HCEC 1CT (cell line): ENCODE data around the gene HOXC11.

Source experiments
- DNase-seq: peaks from one replicate; pipeline ENCODE4 v3.0.0-alpha.2; 2017

The HOXC11 gene

DNA sequence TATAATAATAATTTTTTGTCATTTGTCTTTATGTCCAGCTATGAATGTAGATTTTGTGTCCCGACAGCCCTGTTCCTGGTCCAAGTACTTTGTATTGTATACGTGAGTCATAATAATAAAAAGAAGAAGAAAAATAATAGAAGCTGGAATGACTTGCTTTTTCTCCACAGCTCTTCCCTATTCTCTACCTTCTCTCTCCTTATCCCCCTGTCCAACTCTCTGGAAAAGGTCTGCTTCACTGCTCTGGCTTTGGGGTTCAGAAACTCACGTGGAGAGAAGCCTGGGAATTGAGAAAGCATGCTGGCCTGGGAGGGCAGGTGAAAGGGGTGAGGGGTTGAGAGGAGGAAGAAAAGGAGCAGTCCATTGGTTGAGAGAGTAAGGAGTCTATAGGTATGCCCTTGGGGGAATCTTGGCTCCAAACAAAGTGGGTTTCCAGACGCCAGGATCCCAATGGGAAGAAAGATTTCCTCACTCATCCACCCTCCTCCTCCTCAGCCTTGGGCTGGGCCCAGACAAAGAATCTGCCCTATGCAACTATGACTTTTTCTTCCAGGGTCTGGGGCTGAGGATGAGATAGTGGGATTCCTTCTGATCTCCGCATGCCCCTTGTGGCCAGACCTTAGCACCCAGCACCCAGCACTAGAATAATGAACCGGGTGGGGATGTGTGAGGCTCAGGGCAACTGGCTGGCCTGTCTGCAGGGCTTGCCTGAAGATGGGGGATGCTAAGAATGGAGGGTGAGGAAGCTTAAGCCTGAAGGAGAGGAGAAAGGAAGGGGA is 39.9 kb downstream of the HOXC11 start:
- DNase-seq, result no peak

DNA sequence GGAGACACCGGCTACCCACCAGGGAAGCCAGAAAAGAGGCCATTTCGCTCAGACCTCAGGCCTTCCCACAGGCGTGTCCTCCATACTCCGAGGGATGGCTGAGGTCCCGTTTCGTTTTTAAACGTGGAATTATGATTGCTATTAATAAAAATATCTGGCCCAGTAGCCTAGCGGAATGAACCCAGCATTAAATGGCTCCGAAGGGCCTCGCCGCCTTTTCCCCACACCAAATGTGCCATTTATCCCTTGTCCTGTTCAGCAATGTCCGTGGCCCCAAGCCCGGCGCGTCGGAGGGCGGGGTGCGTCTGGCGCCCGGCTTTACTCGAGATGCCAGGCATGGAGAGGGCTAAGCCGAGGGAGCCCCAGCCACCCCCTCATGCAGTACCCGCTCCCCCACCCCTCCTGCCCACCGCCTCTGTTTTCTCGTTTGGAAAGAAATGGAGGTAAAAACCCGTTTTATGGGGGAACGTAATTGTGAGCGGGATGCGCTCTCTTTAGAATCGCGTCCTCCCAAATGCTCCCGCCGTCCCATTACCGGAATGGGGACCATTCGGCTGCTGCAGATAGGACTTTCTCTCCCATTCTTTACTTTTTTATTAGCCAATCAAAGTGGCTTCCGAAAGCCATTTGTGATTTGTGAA is 41.6 kb downstream of the HOXC11 start:
- DNase-seq, result no peak

DNA sequence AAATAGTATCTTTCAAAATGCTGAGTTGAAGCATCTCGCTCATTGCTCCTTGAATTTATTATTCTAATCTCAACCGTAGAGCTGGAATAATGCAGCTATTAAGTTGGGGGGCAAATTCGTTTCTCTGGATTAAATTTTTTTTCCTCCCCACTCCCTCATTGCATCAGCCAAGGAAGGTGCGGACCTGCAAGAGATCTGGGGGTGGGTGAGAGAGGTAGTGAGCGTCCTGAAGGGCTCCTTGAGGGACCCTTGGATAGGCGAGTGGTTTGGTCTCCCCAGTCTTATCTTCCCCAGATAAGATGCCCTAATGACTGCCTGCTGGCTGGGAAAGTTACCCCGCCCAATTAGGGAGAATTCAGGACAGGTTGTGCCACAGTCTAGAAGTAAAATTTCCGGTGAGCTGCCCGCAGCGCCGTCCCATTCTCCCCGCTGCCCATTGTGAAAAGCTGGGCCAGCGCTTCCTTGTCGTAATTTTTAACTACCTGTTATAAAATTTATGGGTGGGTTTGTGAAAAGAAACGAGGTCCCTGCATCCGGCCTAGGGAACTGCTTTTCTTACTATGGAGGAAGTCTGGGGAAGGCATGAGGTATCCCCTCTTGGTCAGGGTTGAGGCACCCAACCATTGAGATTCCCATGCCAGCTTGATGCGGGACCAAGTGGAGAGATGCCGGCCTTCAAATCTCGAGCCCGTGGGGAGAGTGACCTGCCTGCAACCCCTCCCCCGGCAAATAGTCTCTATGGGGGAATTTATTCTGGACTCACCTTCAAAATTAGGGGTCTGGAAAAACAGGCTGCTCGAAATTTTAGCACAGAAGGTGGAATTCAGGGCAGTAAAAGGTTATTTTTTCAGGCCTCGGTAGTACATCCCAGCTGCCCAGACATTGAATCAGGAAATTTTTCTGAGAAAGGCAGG is 42.3 kb downstream of the HOXC11 start:
- no peak for DNase-seq

DNA sequence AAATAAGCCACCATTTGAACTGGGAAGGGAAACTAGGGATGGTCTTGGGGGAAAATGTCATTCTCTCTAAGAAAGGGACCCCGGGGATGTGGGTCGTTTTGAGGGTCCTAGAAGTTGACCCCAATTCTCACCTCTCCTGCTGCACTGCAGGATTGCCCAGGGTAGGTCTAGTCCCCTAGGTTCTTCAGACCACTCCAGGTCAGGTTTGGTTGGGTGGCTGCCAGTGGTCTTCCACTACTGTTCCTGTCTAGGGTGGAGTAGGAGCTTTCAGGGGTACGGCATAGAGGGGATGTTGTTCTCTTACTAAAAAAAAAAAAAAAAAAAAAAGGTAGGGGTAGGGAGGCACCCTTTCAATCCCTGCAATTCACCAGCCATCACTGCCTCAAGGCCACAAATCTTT is 43.1 kb downstream of the HOXC11 start:
- DNase-seq, result no peak

DNA sequence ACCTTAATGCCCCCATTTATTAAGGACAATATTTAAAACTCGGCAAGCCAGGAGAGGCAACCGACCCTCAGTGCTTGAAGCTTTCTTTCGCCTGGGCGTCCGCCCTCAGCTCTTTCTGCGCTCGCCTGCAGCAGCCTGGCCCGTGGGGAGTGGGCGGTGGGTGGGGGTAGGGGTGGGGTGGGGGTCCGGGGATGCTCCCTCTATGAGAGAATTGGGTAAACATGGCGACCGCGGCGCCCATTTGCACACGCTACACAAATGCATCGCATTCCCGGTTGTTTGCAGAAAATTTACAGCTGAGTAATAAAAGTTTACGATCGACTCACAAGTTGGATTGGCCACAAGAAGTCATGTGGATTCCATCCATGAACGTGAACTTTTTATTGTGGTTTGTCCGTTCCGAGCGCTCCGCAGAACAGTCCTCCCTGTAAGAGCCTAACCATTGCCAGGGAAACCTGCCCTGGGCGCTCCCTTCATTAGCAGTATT is 43.6 kb downstream of the HOXC11 start:
- DNase-seq, result peak; percentile 67

DNA sequence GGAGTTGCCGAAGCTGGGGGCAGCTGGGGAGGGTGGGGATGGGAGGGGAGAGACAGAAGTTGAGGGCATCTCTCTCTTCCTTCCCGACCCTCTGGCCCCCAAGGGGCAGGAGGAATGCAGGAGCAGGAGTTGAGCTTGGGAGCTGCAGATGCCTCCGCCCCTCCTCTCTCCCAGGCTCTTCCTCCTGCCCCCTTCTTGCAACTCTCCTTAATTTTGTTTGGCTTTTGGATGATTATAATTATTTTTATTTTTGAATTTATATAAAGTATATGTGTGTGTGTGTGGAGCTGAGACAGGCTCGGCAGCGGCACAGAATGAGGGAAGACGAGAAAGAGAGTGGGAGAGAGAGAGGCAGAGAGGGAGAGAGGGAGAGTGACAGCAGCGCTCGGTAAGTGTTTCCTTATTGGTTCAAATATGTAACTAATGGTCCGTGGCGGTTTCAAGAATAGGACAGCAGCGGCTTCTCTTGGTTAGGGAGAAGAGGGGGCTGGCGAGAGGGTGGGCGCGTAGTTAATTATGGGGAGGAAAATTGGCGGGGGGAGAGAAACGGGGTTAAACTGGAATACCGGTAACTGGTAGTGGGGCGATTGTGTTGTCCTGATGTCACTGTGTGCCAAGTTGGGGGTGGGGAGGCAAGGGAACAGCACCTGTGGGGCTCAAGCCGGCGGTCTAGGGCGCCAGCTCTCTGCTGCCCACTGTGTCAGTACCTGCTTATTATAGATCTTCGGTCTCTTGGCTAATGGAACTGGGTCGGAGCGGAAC is 44.3 kb downstream of the HOXC11 start:
- DNase-seq, result no peak

DNA sequence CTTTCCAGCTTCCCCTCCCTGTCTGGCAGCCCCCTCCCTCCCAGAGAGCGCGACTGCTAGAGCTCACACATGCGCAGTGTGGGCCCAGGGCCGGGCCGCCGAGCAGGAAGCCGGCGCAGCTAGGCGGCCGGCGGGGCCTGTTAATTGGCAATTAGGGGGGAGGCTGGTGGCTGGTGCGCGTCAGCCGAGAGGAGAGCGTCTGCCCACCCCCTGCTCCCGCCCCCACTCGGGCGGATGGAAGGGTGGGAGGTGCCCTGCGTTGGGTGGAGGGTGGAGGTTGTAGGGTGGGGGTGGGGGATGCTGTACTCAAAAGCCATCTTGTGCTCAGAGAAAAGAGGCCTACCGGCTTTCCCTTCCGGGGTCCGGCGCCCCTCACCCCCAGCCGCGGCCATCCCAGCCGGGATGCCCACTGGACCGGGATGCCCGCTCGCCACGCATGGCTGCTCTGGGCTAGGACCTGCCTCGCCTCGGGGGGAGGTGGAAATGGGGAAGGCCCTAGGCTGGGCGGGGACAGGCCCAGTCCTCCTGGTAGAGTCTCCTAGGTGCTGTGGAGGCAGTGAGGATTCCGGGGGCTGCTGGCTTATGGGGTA is 45.0 kb downstream of the HOXC11 start:
- peak; percentile 33 for DNase-seq

DNA sequence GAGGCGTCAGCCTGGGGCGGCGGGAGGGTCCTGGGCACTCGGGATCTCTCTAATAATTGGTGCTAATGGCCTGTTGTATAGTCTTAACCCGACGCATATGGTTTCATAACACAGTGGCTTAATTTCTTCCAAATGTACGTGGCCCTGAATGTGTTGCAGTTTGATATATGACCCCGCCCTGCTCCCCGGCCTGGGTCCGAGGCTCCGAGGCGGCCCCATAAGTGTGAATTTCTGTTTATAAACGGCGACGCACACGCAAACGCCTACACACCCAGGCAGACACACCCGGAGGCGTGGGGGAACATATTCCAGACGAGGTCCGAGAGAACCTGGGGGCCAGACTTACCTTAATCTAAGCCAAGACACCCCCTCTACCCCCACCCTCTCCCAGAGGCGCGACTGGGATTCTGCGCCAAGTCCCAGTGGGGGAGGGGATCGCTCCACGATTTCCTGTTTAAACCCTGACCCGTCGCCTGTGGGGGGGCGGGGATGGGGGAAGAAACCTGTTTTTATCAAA is 45.6 kb downstream of the HOXC11 start:
- no peak for DNase-seq

DNA sequence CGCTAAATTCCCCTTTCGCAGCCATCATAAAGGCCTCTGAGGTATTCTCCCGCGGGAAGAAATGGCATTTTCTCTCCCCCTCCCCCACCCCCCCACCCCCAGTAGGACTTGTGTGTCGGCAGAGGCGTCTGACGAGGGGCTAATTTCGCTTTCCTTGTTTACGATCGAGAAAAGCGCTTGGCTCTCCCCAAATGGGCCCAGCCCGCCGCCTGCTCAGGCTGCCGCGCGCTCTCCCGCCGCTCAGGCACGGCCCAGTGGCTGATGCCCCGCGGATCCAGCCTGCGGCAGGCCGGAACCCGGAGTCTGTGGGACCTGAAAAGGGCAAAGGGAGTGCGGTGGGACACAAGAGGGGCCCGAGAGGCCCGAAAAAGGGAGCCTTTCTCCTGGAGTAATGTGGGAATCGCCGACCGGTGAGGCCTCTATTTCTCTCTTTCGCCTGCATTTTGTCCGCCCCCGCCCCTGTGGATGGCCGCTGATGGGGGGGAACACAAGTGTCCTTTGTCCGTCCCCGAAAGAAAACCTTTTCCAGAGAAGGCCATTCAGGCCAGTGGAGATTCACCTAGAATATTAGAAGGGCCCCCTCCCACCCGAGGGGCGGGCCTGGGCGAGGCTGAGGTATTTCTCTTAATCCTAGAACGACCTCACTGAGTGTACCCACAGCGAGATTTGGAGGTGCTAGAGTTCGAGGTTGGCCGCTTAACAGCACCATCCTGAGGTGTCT is 46.3 kb downstream of the HOXC11 start:
- DNase-seq, result no peak

DNA sequence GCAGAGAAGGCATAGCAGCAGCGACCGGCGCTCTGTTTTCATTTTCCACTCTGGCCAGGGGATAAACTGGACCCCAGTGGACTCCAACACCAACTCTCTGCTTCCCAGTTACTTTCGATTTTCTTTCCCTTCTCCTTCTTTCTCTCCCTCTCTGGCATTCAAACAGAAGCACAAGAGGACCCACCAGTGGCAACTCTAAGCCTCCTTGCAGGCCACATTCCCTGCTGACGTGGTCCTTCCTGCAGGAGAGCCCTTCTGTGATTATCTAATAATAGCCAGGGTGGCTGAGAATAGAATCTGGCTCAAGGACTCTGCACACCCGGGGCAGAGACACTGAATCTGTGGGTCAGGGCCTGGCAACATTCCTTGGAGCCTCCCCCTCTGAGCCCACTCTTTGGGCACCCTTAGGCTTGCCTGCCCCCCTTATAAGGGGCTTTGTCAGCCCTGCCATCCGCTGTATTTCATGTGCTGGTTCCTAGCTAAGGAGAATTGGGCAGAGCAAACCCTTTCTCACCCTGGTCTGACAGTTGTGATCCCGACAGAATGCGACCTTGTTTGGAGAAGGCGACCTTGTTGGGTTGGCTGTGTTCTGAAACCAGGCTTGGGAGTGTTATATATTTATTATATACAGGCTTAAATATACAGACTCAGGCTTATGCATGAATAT is 47.1 kb downstream of the HOXC11 start:
- no peak for DNase-seq

DNA sequence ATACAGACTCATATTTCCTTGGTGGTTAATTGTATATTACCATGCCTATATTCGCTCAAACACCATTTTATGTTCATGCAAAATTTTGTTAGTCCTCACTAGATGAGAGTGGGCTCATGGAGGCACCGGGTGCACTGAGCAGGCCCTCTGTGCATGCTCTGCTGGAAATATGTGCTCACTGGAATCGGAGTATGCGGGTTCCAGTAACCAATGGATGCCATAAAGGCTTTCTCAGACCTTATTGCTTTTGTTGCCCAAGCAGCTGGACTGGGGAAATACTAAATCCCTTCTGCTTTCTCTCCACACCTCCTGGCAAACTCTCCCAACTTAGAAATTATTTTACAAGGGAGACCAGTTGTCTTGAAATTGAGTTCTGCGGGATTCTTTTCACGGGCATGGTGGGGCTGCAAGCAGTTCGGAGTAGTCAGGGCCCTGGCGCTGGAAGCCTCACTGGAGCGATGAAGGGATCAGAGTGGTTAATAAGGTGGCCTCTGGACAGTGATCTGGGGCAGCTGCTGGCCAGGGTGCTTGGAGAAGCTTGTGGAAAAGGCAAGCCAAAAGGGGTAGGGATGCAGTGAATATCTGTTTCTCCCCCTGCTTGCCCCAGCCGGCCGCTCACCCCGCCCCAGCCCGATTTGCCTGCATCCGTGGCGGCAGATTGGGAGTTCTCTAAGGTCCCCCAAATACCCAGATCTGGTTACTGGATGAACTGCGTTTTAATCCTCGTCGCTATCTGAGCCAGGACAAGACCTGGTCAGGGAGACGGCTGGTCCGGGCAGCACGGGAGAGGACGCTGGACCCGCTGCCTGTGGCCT is 47.9 kb downstream of the HOXC11 start:
- DNase-seq, result no peak

DNA sequence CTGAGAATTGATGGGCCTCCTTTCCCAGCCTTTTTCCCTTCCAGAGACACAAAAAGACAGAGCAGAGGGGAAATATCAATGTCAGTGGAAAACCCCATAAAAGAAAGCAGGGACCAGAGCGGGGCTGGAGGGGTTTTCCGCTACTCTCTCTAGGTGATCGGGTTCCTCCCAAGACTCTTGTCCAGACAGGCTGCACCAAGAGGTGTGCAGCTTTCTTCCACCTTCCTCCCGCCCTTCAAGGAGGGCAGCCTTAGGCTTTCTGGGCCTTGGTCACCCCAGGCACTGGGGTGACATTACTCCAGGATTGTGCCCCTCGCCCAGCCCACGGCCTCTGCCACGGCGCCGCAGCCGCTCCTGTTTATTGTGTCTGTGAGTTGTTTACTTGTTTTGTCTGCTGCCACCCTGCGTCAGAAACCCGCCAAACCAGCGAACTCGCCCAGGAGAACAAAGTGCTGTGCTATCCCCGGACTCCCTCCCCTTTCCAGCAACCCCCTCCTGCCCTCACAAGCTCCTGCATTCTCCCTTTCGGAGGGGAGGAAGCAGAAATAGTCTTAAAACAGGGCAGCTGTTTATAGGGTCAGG is 48.6 kb downstream of the HOXC11 start:
- DNase-seq, result no peak

DNA sequence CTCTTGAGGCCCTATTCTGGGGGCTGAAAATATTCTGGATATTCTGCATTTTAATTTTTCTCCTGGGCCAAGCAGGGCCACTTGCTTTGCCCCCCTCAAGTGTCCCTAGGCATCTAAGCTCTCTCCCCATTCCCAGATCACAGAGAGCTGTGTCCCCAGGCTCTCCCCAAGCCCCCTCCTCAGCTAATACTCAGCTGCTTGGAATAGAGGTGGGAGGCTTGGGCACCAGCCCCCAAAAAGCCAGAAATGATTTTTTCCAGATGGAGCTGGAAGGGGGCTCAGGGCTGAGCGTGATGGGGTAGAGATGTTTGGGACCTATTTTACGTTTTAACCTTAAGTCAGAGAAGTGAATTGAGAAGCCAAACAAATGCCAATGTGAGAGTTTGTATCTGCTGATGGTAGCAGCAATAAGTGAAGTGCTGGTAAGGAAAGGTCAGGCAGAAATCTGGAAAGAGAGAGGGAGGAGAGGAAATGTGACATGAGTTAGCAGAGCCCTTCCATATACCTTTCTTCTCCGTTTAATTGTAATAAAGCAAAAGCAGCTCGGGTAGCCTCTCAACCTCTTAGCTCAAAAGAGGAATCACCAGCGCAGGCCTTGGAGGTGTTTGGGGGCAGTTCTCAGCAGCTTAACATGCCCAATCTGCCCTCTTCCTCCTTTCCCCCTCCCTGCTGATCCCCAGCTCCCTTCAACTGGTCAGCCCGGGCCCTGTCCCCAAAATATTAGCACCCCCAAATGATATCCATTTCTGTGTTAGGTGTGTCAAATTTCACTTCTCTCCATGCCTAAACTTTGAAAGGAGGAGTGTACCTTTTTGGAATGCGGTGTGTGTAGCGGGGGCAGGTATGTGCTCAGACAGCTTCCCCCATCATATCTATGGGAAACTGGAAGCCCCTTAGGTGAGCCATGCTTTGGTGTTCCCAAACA is 50.3 kb downstream of the HOXC11 start:
- no peak for DNase-seq

DNA sequence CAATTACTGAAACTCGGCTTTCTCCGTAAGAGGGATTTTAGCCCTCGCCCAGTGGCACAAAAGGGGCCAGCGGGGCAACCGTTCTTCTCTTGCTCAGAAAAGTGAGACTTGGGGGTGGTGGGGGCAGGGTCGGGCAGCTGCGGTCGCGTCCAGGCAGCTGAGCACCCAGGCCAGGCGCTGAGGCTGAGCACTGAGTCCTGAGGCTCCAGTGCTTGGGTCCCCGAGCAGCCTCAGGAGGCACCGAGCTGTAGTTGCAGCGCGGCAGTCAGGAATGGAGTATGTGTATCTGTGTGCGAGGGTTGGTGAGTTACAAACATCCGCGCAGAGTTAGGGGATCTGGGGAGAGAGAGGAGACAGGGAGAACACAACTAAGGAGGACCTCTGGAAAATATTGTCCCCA is 51.2 kb downstream of the HOXC11 start:
- no peak for DNase-seq

DNA sequence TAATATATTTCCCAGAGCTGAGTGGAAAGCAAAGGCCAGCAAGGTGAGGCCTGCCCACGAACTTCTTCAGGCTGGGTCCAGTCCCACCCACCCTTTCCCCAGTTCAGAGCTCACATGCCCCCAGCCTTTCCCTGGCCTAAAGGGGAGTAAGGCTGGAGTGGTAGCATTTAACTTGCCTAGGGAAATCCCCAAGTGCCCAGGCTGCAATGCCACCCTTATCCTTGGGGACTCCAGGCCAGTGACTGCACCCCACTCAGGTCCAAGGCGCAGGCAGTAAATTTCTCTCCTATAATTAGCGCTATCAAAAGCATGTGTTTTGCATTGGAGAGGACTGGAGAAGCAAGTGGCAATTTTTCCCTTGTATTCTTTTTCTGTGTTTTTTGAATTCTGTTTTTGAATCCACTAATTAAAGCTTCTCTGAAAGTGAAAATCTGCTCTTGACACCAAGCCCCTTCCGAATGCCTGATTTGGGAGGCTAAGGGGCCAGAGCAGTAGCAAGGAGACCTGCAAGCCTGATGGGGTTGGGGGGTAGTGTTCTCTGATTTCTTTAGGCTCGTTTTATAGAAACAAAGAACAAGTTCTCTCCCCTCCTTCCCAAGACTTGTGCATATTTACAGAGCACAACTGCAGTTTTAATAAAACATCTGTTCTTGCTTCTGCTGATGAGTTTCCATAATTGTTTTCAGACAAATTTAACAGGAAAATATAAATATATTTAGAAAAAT is 51.8 kb downstream of the HOXC11 start:
- no peak for DNase-seq

DNA sequence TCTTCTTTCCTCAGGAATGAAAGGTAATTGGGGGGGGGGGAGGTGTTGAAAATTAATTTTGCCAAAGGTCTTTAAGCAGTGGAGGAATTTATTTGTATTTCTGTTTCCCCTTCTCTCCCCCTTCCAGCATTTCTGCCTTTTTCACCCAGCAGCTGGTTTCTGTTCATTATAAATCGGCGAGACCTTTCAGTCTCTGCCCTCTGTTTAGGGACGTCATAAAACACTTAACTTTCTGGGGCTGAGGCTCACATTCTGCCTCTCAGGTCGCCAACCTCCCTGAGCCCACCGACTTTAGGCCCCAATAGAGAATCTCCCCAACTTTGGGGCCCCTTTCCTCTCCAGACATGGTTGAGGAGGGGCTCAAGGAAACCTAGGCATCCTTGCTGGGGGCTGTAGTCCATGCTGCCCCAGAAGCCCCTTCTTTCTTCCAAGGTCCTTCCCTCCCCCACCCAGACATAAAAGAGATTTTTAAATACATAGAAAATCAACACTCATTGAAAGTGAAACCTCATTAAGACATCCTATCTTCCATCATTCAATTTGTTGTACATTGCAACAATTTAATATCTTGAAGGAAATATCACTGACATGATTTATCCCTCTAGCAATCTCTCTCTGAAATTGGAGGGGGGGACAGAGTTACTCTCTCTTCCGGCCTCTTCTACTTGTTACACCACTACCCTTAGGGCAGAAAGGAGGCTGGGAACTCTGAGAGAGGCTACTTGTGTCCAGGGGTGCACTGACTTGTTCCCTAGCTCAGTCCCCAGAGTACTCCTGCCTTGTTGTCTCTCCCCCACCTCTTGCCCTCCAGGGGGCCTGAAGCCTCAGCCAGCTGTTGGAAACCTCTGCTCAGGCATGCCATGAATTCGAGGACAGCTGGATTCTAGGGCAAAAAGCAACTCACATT is 52.8 kb downstream of the HOXC11 start:
- DNase-seq, result no peak
